HepG2 (cell line): Measurements from ENCODE around the gene TBC1D16. TPM values are rescaled to one million over a fixed set of nuclear protein-coding genes. Genes with fewer than 3 reads are reported as not detected.

Experiments used
- JDP2 ChIP-seq: sonication (generic); formaldehyde crosslinking; IDR thresholded peaks from 2 replicates; pipeline ENCODE4 v1.8.1; 2022; ENCODE audit warnings: missing genetic modification reagents, borderline replicate concordance
- PCBP2 ChIP-seq: fragments of 200-400 bp; formaldehyde crosslinking; optimal IDR thresholded peaks from 2 replicates; pipeline ENCODE3; 2018; ENCODE audit warnings: low read length, low read depth; ENCODE audit not compliant: poor library complexity, severe bottlenecking
- SRSF1 ChIP-seq: fragments of 200-400 bp; formaldehyde crosslinking; optimal IDR thresholded peaks from 2 replicates; pipeline ENCODE3; 2017; ENCODE audit warnings: mild to moderate bottlenecking, low read depth, low read length, moderate library complexity
- polyA plus RNA-seq, 8 experiments: library from polyadenylated mRNA; depleted of rRNA in 3 of 8; stranded (reverse) in 7 of 8; unstranded in 1 of 8; fragments of >200 nt; fragmentation: Illumina TruSeq in 4 of 8; extraction: Trizol in 4 of 8; gene quantifications; 2 replicates each; pipeline versions ENCODE4 v1.2.1 to v1.2.3, GENCODE V29; 2011 to 2016; ENCODE audit warnings: low read depth in 4 of 8, missing spikeins in 1 of 8, mixed read lengths in 1 of 8; ENCODE audit not compliant: insufficient read depth in 1 of 8
- total RNA-seq, 5 experiments: library from RNA; depleted of rRNA; stranded (reverse); fragments of >200 nt; fragmentation: Illumina TruSeq; extraction: Trizol; gene quantifications; 2 replicates each; pipeline ENCODE4 v1.2.3, GENCODE V29; 2016; ENCODE audit warnings: low read depth in 1 of 5
- TF ChIP-seq, protein P1 (sequence below): sonication (generic); formaldehyde crosslinking; IDR thresholded peaks from 2 replicates; pipeline ENCODE4 v1.5.1; 2020; ENCODE audit warnings: missing genetic modification reagents, mild to moderate bottlenecking, borderline replicate concordance
- TF ChIP-seq, protein P2 (sequence below), 2 experiments: sonication (generic) in 1 of 2; formaldehyde crosslinking in 1 of 2; IDR thresholded peaks; 2 replicates each; pipeline versions ENCODE4 v1.5.1 to v1.6.1; 2011 to 2020; ENCODE audit warnings: borderline replicate concordance in 1 of 2, low read depth in 1 of 2, low read length in 1 of 2, mild to moderate bottlenecking in 1 of 2, missing genetic modification reagents in 1 of 2, moderate library complexity in 1 of 2
- TF ChIP-seq, protein P3 (sequence below), 2 experiments: sonication (generic) in 1 of 2; formaldehyde crosslinking in 1 of 2; IDR thresholded peaks; 2 replicates each; pipeline versions ENCODE4 v1.6.1 to v1.9.0; 2014 to 2022; ENCODE audit warnings: antibody characterized with exemption in 1 of 2, borderline replicate concordance in 1 of 2, inconsistent platforms in 1 of 2, low read depth in 1 of 2, missing genetic modification reagents in 1 of 2
- TF ChIP-seq, protein P4 (sequence below): sonication (generic); formaldehyde crosslinking; IDR thresholded peaks from 2 replicates; pipeline ENCODE4 v1.4.0; 2020; ENCODE audit warnings: mild to moderate bottlenecking, missing genetic modification reagents
- TF ChIP-seq, protein P5 (sequence below): sonication (generic); formaldehyde crosslinking; IDR thresholded peaks from 2 replicates; pipeline ENCODE4 v1.5.0; 2020; ENCODE audit warnings: mild to moderate bottlenecking, missing genetic modification reagents, borderline replicate concordance

Gene TBC1D16
- total and polyA plus RNA-seq, 2 of the 13 experiments (the other 11 are each of a cell fraction or from before 2014, with no cell fraction given) = 14.9 to 24.9 TPM

DNA sequence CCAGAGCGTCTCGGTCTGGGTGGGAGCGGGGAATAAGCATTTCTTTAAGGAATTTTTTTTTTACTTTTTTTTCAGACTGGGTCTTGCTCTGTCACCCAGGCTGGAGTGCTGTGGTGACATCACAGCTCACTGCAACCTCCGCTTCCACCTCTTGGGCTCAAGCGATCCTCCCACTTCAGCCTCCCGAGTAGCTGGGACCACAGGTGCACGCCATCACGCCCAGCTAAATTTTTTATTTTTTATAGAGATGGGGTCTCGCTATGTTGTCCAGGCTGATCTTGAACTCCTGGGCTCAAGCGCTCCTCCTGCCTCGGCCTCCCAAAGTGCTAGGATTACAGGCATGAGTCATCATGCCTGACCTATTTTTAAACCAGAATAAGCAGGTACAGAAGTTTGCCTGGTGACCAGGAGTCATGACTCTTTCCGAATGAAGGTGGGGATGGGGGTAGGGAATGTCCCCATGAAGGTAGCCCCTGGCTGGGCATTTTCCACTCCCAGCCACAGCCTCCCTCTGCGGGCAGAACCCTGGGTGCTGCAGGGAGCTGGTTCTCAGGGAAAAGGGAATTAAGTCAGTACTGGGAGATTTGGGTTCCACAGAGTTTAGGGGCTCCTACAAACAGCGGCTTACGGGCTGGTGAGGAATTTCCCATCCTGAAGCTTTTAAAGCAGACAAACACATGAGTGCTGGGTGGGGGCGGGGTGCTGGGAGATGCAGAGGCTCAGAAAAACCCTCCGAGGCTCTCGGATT is 48.3 kb downstream of the TBC1D16 start (continued):
- TF ChIP-seq, protein P1, sequence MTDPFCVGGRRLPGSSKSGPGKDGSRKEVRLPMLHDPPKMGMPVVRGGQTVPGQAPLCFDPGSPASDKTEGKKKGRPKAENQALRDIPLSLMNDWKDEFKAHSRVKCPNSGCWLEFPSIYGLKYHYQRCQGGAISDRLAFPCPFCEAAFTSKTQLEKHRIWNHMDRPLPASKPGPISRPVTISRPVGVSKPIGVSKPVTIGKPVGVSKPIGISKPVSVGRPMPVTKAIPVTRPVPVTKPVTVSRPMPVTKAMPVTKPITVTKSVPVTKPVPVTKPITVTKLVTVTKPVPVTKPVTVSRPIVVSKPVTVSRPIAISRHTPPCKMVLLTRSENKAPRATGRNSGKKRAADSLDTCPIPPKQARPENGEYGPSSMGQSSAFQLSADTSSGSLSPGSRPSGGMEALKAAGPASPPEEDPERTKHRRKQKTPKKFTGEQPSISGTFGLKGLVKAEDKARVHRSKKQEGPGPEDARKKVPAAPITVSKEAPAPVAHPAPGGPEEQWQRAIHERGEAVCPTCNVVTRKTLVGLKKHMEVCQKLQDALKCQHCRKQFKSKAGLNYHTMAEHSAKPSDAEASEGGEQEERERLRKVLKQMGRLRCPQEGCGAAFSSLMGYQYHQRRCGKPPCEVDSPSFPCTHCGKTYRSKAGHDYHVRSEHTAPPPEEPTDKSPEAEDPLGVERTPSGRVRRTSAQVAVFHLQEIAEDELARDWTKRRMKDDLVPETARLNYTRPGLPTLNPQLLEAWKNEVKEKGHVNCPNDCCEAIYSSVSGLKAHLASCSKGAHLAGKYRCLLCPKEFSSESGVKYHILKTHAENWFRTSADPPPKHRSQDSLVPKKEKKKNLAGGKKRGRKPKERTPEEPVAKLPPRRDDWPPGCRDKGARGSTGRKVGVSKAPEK (CRISPR knock-in tag) = no peak
- TF ChIP-seq, protein P2, sequence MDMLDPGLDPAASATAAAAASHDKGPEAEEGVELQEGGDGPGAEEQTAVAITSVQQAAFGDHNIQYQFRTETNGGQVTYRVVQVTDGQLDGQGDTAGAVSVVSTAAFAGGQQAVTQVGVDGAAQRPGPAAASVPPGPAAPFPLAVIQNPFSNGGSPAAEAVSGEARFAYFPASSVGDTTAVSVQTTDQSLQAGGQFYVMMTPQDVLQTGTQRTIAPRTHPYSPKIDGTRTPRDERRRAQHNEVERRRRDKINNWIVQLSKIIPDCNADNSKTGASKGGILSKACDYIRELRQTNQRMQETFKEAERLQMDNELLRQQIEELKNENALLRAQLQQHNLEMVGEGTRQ (IDR thresholded peaks at IDR 0.05; ENCODE audit: low read depth, low read length) = no peak
- TF ChIP-seq, protein P2 (CRISPR knock-in tag; IDR thresholded peaks at IDR 0.05; ENCODE audit: borderline replicate concordance) = no peak
- TF ChIP-seq, protein P3, sequence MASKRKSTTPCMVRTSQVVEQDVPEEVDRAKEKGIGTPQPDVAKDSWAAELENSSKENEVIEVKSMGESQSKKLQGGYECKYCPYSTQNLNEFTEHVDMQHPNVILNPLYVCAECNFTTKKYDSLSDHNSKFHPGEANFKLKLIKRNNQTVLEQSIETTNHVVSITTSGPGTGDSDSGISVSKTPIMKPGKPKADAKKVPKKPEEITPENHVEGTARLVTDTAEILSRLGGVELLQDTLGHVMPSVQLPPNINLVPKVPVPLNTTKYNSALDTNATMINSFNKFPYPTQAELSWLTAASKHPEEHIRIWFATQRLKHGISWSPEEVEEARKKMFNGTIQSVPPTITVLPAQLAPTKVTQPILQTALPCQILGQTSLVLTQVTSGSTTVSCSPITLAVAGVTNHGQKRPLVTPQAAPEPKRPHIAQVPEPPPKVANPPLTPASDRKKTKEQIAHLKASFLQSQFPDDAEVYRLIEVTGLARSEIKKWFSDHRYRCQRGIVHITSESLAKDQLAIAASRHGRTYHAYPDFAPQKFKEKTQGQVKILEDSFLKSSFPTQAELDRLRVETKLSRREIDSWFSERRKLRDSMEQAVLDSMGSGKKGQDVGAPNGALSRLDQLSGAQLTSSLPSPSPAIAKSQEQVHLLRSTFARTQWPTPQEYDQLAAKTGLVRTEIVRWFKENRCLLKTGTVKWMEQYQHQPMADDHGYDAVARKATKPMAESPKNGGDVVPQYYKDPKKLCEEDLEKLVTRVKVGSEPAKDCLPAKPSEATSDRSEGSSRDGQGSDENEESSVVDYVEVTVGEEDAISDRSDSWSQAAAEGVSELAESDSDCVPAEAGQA (IDR thresholded peaks at IDR 0.05; ENCODE audit: low read depth) = no peak
- TF ChIP-seq, protein P3 (CRISPR knock-in tag; IDR thresholded peaks at IDR 0.05; ENCODE audit: borderline replicate concordance) = no peak
- TF ChIP-seq PCBP2 (no peak), SRSF1 (no peak), JDP2 (CRISPR knock-in tag) (no peak; the same call in 1 of the 2 replicates)
- TF ChIP-seq, protein P4, sequence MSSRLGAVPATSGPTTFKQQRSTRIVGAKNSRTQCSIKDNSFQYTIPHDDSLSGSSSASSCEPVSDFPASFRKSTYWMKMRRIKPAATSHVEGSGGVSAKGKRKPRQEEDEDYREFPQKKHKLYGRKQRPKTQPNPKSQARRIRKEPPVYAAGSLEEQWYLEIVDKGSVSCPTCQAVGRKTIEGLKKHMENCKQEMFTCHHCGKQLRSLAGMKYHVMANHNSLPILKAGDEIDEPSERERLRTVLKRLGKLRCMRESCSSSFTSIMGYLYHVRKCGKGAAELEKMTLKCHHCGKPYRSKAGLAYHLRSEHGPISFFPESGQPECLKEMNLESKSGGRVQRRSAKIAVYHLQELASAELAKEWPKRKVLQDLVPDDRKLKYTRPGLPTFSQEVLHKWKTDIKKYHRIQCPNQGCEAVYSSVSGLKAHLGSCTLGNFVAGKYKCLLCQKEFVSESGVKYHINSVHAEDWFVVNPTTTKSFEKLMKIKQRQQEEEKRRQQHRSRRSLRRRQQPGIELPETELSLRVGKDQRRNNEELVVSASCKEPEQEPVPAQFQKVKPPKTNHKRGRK (CRISPR knock-in tag) = no peak
- TF ChIP-seq, protein P5, sequence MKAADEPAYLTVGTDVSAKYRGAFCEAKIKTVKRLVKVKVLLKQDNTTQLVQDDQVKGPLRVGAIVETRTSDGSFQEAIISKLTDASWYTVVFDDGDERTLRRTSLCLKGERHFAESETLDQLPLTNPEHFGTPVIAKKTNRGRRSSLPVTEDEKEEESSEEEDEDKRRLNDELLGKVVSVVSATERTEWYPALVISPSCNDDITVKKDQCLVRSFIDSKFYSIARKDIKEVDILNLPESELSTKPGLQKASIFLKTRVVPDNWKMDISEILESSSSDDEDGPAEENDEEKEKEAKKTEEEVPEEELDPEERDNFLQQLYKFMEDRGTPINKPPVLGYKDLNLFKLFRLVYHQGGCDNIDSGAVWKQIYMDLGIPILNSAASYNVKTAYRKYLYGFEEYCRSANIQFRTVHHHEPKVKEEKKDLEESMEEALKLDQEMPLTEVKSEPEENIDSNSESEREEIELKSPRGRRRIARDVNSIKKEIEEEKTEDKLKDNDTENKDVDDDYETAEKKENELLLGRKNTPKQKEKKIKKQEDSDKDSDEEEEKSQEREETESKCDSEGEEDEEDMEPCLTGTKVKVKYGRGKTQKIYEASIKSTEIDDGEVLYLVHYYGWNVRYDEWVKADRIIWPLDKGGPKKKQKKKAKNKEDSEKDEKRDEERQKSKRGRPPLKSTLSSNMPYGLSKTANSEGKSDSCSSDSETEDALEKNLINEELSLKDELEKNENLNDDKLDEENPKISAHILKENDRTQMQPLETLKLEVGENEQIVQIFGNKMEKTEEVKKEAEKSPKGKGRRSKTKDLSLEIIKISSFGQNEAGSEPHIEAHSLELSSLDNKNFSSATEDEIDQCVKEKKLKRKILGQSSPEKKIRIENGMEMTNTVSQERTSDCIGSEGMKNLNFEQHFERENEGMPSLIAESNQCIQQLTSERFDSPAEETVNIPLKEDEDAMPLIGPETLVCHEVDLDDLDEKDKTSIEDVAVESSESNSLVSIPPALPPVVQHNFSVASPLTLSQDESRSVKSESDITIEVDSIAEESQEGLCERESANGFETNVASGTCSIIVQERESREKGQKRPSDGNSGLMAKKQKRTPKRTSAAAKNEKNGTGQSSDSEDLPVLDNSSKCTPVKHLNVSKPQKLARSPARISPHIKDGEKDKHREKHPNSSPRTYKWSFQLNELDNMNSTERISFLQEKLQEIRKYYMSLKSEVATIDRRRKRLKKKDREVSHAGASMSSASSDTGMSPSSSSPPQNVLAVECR (CRISPR knock-in tag) = no peak
